Adrenal gland (tissue), 12 donors: ENCODE measurements around the gene FHOD3. TPM values are rescaled to one million over a fixed set of nuclear protein-coding genes. Genes with fewer than 3 reads are reported as not detected.

Source experiments
- DNase-seq, 7 donors: peaks; one replicate each; pipeline ENCODE4 v3.0.0-alpha.2; 2019 to 2020
- H3K27ac ChIP-seq, 5 donors: fragments of 200-600 bp; sonication (generic) in 4 of 5; 1 replicate in 3 of 5; 2 replicates in 2 of 5; pipeline versions ENCODE4 v1.5.1 to v1.8.0; 2016 to 2020; ENCODE audit warnings: mild to moderate bottlenecking in 1 of 5
- H3K27me3 ChIP-seq: fragments of 200-600 bp; 2 replicates; pipeline ENCODE4 v1.8.0; 2021
- H3K36me3 ChIP-seq, 2 donors: fragments of 200-600 bp; replicated peaks in 1 of 2; 1 replicate in 1 of 2; 2 replicates in 1 of 2; pipeline versions ENCODE4 v1.5.1 to v1.8.0; 2018 to 2022
- H3K4me1 ChIP-seq, 2 donors: fragments of 200-600 bp; replicated peaks in 1 of 2; 1 replicate in 1 of 2; 2 replicates in 1 of 2; pipeline versions ENCODE4 v1.5.1 to v1.8.0; 2018 to 2021
- H3K4me3 ChIP-seq, 4 donors: fragments of 200-600 bp; sonication (generic) in 3 of 4; one replicate each; pipeline ENCODE4 v1.5.1; 2016 to 2018
- H3K9me3 ChIP-seq, 3 donors: fragments of 200-600 bp; sonication (generic) in 1 of 3; replicated peaks in 1 of 3; 1 replicate in 2 of 3; 2 replicates in 1 of 3; pipeline versions ENCODE4 v1.5.1 to v1.8.0; 2016 to 2021
- POLR2A ChIP-seq, 2 donors: fragments of 450-650 bp; IDR thresholded peaks; one replicate each; pipeline ENCODE4 v1.6.1; 2017; ENCODE audit warnings: antibody characterized with exemption in 2 of 2, mild to moderate bottlenecking in 2 of 2, moderate library complexity in 1 of 2
- WGBS, 4 donors: extraction: QIAGEN DNeasy Blood & Tissue Kit in 2 of 4; methylation state at CpG; one replicate each; pipeline versions ENCODE4 v1.1.5 to v1.1.7; 2013 to 2017; 5-methylcytosine and 5-hydroxymethylcytosine counted together
- intact Hi-C, 2 donors: fragments of 100-400 bp; cut with DNase I; formaldehyde crosslinking; loops; one replicate each; pipeline versions ENCODE4 v1.14.1 to v1.15.0; 2022 to 2023
- polyA plus RNA-seq, 3 donors: library from polyadenylated mRNA; stranded (reverse); fragments of 200-250 nt in 2 of 3; fragments of 350-450 nt in 1 of 3; fragmentation: Illumina TruSeq in 1 of 3; extraction: RNeasy Lipid Tissue Mini Kit (QIAGEN cat#74804) in 1 of 3; gene quantifications; one replicate each; pipeline ENCODE4 v1.2.3, GENCODE V29; 2013 to 2014
- total RNA-seq, 9 donors: library from RNA; depleted of rRNA in 4 of 9; stranded (reverse); fragments of >200 nt in 4 of 9; fragments of 120-200 nt in 1 of 9; fragmentation: NEBNext Ultra II Directional in 1 of 9; extraction: Animal tissue kit (Norgen Biotek cat#: 25700) in 1 of 9; gene quantifications; one replicate each; pipeline versions ENCODE4 v1.1.0 to v1.2.4, GENCODE V29; 2013 to 2023
- TF ChIP-seq, protein P1 (sequence below), 6 experiments: fragments of 450-650 bp in 4 of 6; fragments of 200-600 bp in 2 of 6; sonication (generic) in 1 of 6; IDR thresholded peaks; 1 replicate in 5 of 6; 2 replicates in 1 of 6; pipeline versions ENCODE4 v1.5.1 to v1.8.0; 2016 to 2021; ENCODE audit warnings: antibody characterized with exemption in 6 of 6, mild to moderate bottlenecking in 2 of 6, moderate library complexity in 1 of 6
- donor health status: healthy with polysubstance abuse.
- donor health status: Bipolar disorder and iron deficiency.
- donor health status: DM: yes; HTN: yes; CAD: no.
- donor health status: DM: no; HTN: no; CAD: no.
- donor health status: DM: no; HTN: no; CAD: no.
- donor health status: DM: yes; HTN: yes; CAD: no.

The FHOD3 gene
- total and polyA plus RNA-seq, 12 donors, result 17.5 to 87.9 (median 48.5) TPM

DNA sequence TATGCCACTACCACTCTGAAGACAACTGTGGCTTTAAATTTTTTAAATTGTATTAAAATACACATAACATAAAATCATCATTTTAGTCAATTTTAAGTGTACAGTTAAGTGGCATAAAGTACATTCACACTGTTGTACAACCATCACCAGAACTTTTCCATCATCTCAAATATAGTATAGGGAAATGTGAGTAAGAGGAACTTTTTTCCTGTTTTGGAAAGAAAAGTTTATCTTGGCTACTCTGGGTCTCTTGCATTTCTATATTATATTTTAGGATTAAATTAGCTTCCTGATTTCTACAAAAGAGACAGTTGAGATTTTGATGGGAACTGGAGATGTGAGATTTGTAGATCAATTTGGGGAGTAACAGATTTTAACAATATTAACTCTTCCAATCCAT lies 528.0 kb downstream of the FHOD3 start:
- Histone ChIP-seq H3K36me3 (no peaks in the 10 kb centered on the region), H3K4me1 (peaks cover 0 to 19% of the 10 kb centered on the region in 2 donors), H3K27me3 (no peaks in the 10 kb centered on the region), H3K9me3 (no peaks in the 10 kb centered on the region), H3K4me3 (no peak overlapping the region), H3K27ac (no peak overlapping the region)
- TF ChIP-seq POLR2A (IDR thresholded peaks at IDR 0.05), result no peak
- TF ChIP-seq, protein P1, sequence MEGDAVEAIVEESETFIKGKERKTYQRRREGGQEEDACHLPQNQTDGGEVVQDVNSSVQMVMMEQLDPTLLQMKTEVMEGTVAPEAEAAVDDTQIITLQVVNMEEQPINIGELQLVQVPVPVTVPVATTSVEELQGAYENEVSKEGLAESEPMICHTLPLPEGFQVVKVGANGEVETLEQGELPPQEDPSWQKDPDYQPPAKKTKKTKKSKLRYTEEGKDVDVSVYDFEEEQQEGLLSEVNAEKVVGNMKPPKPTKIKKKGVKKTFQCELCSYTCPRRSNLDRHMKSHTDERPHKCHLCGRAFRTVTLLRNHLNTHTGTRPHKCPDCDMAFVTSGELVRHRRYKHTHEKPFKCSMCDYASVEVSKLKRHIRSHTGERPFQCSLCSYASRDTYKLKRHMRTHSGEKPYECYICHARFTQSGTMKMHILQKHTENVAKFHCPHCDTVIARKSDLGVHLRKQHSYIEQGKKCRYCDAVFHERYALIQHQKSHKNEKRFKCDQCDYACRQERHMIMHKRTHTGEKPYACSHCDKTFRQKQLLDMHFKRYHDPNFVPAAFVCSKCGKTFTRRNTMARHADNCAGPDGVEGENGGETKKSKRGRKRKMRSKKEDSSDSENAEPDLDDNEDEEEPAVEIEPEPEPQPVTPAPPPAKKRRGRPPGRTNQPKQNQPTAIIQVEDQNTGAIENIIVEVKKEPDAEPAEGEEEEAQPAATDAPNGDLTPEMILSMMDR (IDR thresholded peaks at IDR 0.05), result no peak
- DNase-seq, result no peak
- intact Hi-C loops, result no loop called here

DNA sequence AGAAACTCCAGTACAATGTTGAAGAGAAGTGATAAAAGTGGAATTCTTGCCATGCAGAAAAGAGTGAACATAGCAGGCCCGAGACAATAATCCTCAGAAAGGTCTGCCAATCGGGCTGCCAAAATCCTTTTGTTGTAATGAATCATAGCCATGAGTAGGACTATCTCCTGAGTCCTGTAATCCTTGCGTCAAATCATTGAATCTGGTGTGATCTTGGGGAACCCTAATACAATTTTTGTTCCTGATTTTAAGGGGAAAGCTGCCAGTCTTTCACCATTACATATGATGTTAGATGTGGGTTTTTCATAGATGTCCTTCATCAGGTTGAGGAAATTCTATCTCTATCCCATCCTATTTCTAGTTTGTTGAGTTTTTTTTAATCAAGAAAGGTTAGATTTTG lies 529.0 kb downstream of the FHOD3 start:
- no peaks in the 10 kb centered on the region for H3K27me3 ChIP-seq
- WGBS, 4 donors, result 88 to 98% (median 90%) methylated on average over 3 of the region's 3 CpGs
- no peak for TF ChIP-seq POLR2A (IDR thresholded peaks at IDR 0.05)
- TF ChIP-seq, protein P1 (IDR thresholded peaks at IDR 0.05), result no peak
- peaks cover 0 to 19% of the 10 kb centered on the region in 2 donors for H3K4me1 ChIP-seq
- DNase-seq, result no peak
- no peaks in the 10 kb centered on the region for H3K9me3 ChIP-seq
- H3K36me3 ChIP-seq, result no peaks in the 10 kb centered on the region
- no peak overlapping the region for H3K27ac ChIP-seq
- intact Hi-C loops, result no loop called here
- no peak overlapping the region for H3K4me3 ChIP-seq

DNA sequence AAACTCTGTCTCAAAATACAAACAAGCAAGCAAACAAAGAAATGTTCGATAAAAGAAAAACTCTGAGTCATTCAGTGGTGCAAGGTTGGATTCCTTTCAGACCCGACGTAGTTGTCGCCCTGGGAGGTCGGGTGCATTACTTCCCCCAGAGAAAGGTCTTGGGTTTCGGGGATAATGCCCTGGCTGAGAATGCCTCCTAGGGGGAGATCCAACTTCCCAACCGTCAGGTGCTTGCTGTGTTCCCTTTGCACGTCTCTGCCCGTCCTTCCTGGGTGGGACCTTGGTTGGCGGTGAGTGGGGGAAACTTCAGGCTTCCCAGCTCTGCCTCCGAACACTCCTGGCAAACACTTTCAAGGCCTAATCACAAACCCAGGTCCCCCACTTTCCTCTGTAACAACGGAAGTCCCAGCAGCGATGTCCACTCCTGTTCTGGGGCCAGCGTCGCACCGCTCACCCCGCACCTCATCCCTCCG lies 530.7 kb downstream of the FHOD3 start:
- peak in 5 of 7 donors; percentile 45 to 67 (median 48) for DNase-seq
- intact Hi-C loops, result no loop called here
- TF ChIP-seq, protein P1 (IDR thresholded peaks at IDR 0.05), result no peak
- peak in 1 of 2 donors; percentile 19 for TF ChIP-seq POLR2A (IDR thresholded peaks at IDR 0.05)
- Histone ChIP-seq H3K36me3 (no peaks in the 10 kb centered on the region), H3K27ac (peak overlapping the region in 4 of 5 donors; percentile 30 to 85 (median 77)), H3K4me1 (peaks cover 0 to 19% of the 10 kb centered on the region in 2 donors), H3K4me3 (peak overlapping the region; percentile 81 to 87 (median 86)), H3K9me3 (no peaks in the 10 kb centered on the region), H3K27me3 (no peaks in the 10 kb centered on the region)
- 0 to 1% (median 0%) methylated on average over 18 of the region's 18 CpGs for WGBS, 4 donors

DNA sequence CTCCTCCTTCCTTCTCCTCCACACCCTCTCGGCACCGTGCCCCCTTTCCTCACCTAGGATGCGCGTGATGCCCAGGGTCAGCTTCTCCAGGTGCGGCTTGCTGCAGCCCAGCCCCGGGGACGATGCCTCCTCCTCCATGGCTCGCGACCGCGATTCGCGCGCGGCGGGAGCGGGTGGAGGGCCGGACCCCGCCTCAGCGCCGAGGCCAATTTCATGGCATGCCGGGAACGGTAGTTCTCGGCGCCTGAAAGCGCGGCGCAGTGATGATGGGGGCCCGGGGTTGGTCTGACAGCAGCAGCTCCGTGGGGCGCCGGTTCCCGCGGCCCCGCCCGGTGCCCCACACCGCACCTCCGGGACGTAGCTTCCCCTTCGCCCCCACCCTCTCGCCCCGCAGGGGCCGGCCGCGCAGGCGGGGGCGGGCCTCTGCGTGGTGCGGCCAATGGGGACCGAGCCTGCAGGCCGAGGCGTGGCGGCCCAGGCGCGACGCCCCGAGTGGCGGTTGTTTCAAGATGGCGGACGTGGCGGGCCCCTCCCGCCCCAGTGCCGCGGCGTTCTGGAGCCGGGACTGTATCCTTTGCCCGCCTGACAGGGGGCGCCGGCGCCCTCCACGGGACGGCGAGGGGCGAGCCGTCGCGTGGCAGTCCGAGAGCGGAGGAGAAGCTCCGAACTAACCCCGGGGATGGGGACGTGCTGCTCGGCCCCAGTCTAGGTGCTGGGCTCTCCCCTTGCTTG lies 531.3 kb downstream of the FHOD3 start, which contains the start of the genes KIAA1328 and TPGS2:
KIAA1328 (plus strand) TSS at position 498 of the 732 bp plus-strand sequence; CDS start at position 510, 12 bp downstream.
TPGS2 (minus strand) TSS at position 373 of the 732 bp plus-strand sequence; CDS start at position 138, 235 bp downstream.
- peak within 1 kb of the TSS; percentile 81 to 87 (median 86) for H3K4me3 ChIP-seq
- H3K36me3 ChIP-seq, result no peaks in the 10 kb centered on the region
- 0 to 1% (median 1%) methylated on average over 38 to 83 of the region's 83 CpGs for WGBS, 4 donors
- TF ChIP-seq, protein P1 (IDR thresholded peaks at IDR 0.05), result peak in 4 of 6 experiments; percentile 28 to 39 (median 36)
- peak; percentile 48 to 53 for TF ChIP-seq POLR2A (IDR thresholded peaks at IDR 0.05)
- intact Hi-C loops, result no loop called here
- no peaks in the 10 kb centered on the region for H3K27me3 ChIP-seq
- H3K4me1 ChIP-seq, result peaks cover 0 to 19% of the 10 kb centered on the region in 2 donors
- DNase-seq, result peak; percentile 84 to 91 (median 88)
- no peaks in the 10 kb centered on the region for H3K9me3 ChIP-seq
- peak within 1 kb of the TSS in 4 of 5 donors; percentile 30 to 85 (median 77) for H3K27ac ChIP-seq

Other genes with a start within 250 kb of the FHOD3 start
- 100 to 1,000 TPM in 3 of 9 donors, 10 to 100 TPM in 6; 40.7 to 128 (median 62.7) TPM for gene RPRD1A, start 230.2 kb upstream of the FHOD3 start, total RNA-seq
- 10 to 100 TPM; 28.9 to 62.6 (median 31.9) TPM for gene RPRD1A, start 230.2 kb upstream of the FHOD3 start, polyA plus RNA-seq
- gene SLC39A6, start 168.4 kb upstream of the FHOD3 start, total RNA-seq, result 10 to 100 TPM; 30.5 to 79.1 (median 39.5) TPM
- 10 to 100 TPM in 1 of 3 donors, 1 to 10 TPM in 2; 4.3 to 54.2 (median 6.1) TPM for gene SLC39A6, start 168.4 kb upstream of the FHOD3 start, polyA plus RNA-seq
- gene ELP2, start 167.8 kb upstream of the FHOD3 start, total RNA-seq, result 10 to 100 TPM; 27.4 to 80.5 (median 65.9) TPM
- gene ELP2, start 167.8 kb upstream of the FHOD3 start, polyA plus RNA-seq, result 100 to 1,000 TPM in 1 of 3 donors, 10 to 100 TPM in 2; 52.4 to 150 (median 97.4) TPM
- gene MOCOS, start 110.2 kb upstream of the FHOD3 start, total RNA-seq, result 10 to 100 TPM; 15.3 to 88.1 (median 22.8) TPM
- gene MOCOS, start 110.2 kb upstream of the FHOD3 start, polyA plus RNA-seq, result 10 to 100 TPM in 2 of 3 donors, 1 to 10 TPM in 1; 7.6 to 48.1 (median 10.0) TPM